HEK293 (cell line): ENCODE results near the gene TNNI3.
A peak's percentile ranks its signal among the peaks of the same experiment; 100 is the strongest.

Experiments used
- CTCF ChIA-PET: fragments of 350-600 bp; formaldehyde crosslinking; extraction: SDS; loops from one replicate; lab custom pipeline; 2021; ENCODE audit warnings: antibody characterized with exemption; lab: Yijun Ruan, JAX
- POLR2A ChIA-PET: fragments of 300-600 bp; formaldehyde crosslinking; extraction: SDS; loops from one replicate; lab custom pipeline; 2020; ENCODE audit warnings: antibody characterized with exemption, inconsistent platforms; lab: Yijun Ruan, JAX
- H3K27ac ChIP-seq: fragments of 200-500 bp; sonication (Bioruptor generic); 2 replicates; pipeline ENCODE4 v1.5.1; 2014; ENCODE audit warnings: low read depth, low read length, control low read depth, inconsistent platforms; ENCODE audit errors: extremely low read depth
- H3K36me3 ChIP-seq, 2 experiments: fragments of 200-500 bp in 1 of 2; sonication (Bioruptor generic) in 1 of 2; 1 replicate in 1 of 2; 2 replicates in 1 of 2; pipeline ENCODE4 v1.5.1; 2014 to 2017; ENCODE audit warnings: inconsistent platforms in 2 of 2, low read length in 2 of 2; ENCODE audit not compliant: control insufficient read depth in 2 of 2, insufficient read depth in 1 of 2
- H3K4me1 ChIP-seq: fragments of 200-500 bp; sonication (Bioruptor generic); 2 replicates; pipeline ENCODE4 v1.5.1; 2014; ENCODE audit warnings: mild to moderate bottlenecking, low read length, inconsistent platforms; ENCODE audit not compliant: control insufficient read depth, insufficient read depth
- H3K4me3 ChIP-seq: 2 replicates; pipeline ENCODE4 v1.5.1; 2011; ENCODE audit warnings: low read depth, mild to moderate bottlenecking, control low read depth, low read length, moderate library complexity
- H3K9me3 ChIP-seq: fragments of 200-500 bp; sonication (Bioruptor generic); 2 replicates; pipeline ENCODE4 v1.5.1; 2014; ENCODE audit warnings: low read depth, low read length, inconsistent platforms; ENCODE audit not compliant: control insufficient read depth, insufficient read depth
- GLI2 ChIP-seq: fragments of 450-650 bp; formaldehyde crosslinking; IDR thresholded peaks from 2 replicates; pipeline ENCODE4; 2017; ENCODE audit warnings: missing biosample characterization, missing genetic modification characterization, low read depth, borderline replicate concordance
- HOXA7 ChIP-seq: sonication (generic); formaldehyde crosslinking; IDR thresholded peaks from 2 replicates; pipeline ENCODE4 v1.8.1; 2022; ENCODE audit warnings: missing genetic modification reagents, borderline replicate concordance
- IKZF3 ChIP-seq: fragments of 450-650 bp; IDR thresholded peaks from 2 replicates; pipeline ENCODE4 v1.5.0; 2018; ENCODE audit warnings: missing biosample characterization, mild to moderate bottlenecking, missing genetic modification characterization, moderate library complexity
- OSR2 ChIP-seq: fragments of 450-650 bp; formaldehyde crosslinking; IDR thresholded peaks from 2 replicates; pipeline ENCODE4 v1.5.1; 2016; ENCODE audit warnings: missing biosample characterization, missing genetic modification characterization
- SCRT1 ChIP-seq: fragments of 450-650 bp; formaldehyde crosslinking; IDR thresholded peaks from 2 replicates; pipeline ENCODE4 v1.5.1; 2016; ENCODE audit warnings: missing biosample characterization, missing genetic modification characterization, borderline replicate concordance
- SCRT2 ChIP-seq: fragments of 450-650 bp; formaldehyde crosslinking; IDR thresholded peaks from 2 replicates; pipeline ENCODE4 v1.5.1; 2016; ENCODE audit warnings: missing biosample characterization, missing genetic modification characterization
- ZNF2 ChIP-seq: fragments of 450-650 bp; formaldehyde crosslinking; IDR thresholded peaks from 2 replicates; pipeline ENCODE4 v1.5.1; 2016; ENCODE audit warnings: missing biosample characterization, missing genetic modification characterization
- ZNF292 ChIP-seq: fragments of 450-650 bp; formaldehyde crosslinking; IDR thresholded peaks from 2 replicates; pipeline ENCODE4 v1.5.1; 2016; ENCODE audit warnings: low read depth, missing biosample characterization, missing genetic modification characterization, borderline replicate concordance
- ZNF311 ChIP-seq: fragments of 450-650 bp; formaldehyde crosslinking; IDR thresholded peaks from 2 replicates; pipeline ENCODE4 v1.5.1; 2017; ENCODE audit warnings: missing biosample characterization, missing genetic modification characterization, borderline replicate concordance
- ZNF350 ChIP-seq: fragments of 450-650 bp; formaldehyde crosslinking; IDR thresholded peaks from 2 replicates; pipeline ENCODE4 v1.5.0; 2017; ENCODE audit warnings: missing biosample characterization, mild to moderate bottlenecking, missing genetic modification characterization
- ZNF473 ChIP-seq: fragments of 450-650 bp; formaldehyde crosslinking; IDR thresholded peaks from 2 replicates; pipeline ENCODE4 v1.5.1; 2017; ENCODE audit warnings: missing biosample characterization, missing genetic modification characterization
- ZNF555 ChIP-seq: fragments of 450-650 bp; formaldehyde crosslinking; conservative IDR thresholded peaks from 2 replicates; pipeline ENCODE4 v1.5.1; 2017; ENCODE audit warnings: missing biosample characterization, mild to moderate bottlenecking, missing genetic modification characterization, inconsistent platforms
- ZNF654 ChIP-seq: fragments of 450-650 bp; formaldehyde crosslinking; IDR thresholded peaks from 2 replicates; pipeline ENCODE4 v1.5.1; 2016; ENCODE audit warnings: low read depth, missing biosample characterization, missing genetic modification characterization
- ZNF658 ChIP-seq: fragments of 450-650 bp; formaldehyde crosslinking; IDR thresholded peaks from 2 replicates; pipeline ENCODE4; 2016; ENCODE audit warnings: missing biosample characterization, missing genetic modification characterization
- ZNF785 ChIP-seq: fragments of 450-650 bp; formaldehyde crosslinking; IDR thresholded peaks from 2 replicates; pipeline ENCODE4 v1.5.1; 2016; ENCODE audit warnings: missing biosample characterization, missing genetic modification characterization
- TF ChIP-seq, protein P1 (sequence below): fragments of 450-650 bp; formaldehyde crosslinking; IDR thresholded peaks from 2 replicates; pipeline ENCODE4 v1.5.1; 2017; ENCODE audit warnings: missing biosample characterization, missing genetic modification characterization
- TF ChIP-seq, protein P2 (sequence below): fragments of 450-650 bp; formaldehyde crosslinking; IDR thresholded peaks from 2 replicates; pipeline ENCODE4; 2016; ENCODE audit warnings: missing biosample characterization, missing genetic modification characterization
- TF ChIP-seq, protein P3 (sequence below): fragments of 450-650 bp; formaldehyde crosslinking; IDR thresholded peaks from 2 replicates; pipeline ENCODE4 v1.5.1; 2016; ENCODE audit warnings: missing biosample characterization, missing genetic modification characterization
- TF ChIP-seq, protein P4 (sequence below): fragments of 450-650 bp; formaldehyde crosslinking; IDR thresholded peaks from 2 replicates; pipeline ENCODE4 v1.5.1; 2016; ENCODE audit warnings: missing biosample characterization, missing genetic modification characterization, borderline replicate concordance

Gene TNNI3

DNA sequence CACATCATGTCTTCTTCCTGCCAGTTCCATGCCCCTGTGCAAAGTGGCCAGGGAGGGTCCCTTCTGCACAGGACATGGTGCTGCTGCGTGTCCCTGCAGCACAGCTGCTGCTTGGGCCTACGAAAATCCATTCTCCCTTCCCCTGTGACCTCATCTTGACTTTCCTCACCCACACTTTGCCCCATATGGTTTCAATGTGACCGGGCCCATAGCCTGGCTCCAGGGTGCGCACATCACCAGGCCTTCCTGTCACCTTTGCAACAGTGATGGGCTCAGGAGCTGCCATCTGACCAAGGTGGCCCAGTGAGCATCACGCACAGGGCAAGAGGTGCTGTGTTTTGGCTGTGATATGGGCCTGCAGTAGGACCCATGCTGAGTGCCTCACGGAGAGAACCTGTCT lies 50.9 kb downstream of the TNNI3 start:
- Histone ChIP-seq H3K4me3 (no peak overlapping the region), H3K36me3 (peaks cover 15 to 48% of the 10 kb centered on the region in 2 experiments; a peak in 2 of 3 replicates), H3K9me3 (no peaks in the 10 kb centered on the region), H3K27ac (no peak overlapping the region), H3K4me1 (no peaks in the 10 kb centered on the region)
- POLR2A ChIA-PET: interaction anchor here (2.2 kb wide), 1 partner anchor 11 kb away, joined by 11 read pairs; the partner anchor contains the start of gene PPP1R12C
- CTCF ChIA-PET: interaction anchor here (0.9 to 1.8 kb wide), 3 partner anchors 18 to 380 kb away, joined by 3 to 11 read pairs (median 6); no protein-coding TSS in a partner anchor
- no peak for TF ChIP-seq ZNF311 (tag by site-specific recombination)
- TF ChIP-seq, protein P1, sequence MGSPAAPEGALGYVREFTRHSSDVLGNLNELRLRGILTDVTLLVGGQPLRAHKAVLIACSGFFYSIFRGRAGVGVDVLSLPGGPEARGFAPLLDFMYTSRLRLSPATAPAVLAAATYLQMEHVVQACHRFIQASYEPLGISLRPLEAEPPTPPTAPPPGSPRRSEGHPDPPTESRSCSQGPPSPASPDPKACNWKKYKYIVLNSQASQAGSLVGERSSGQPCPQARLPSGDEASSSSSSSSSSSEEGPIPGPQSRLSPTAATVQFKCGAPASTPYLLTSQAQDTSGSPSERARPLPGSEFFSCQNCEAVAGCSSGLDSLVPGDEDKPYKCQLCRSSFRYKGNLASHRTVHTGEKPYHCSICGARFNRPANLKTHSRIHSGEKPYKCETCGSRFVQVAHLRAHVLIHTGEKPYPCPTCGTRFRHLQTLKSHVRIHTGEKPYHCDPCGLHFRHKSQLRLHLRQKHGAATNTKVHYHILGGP (tag by site-specific recombination): no peak
- no peak for TF ChIP-seq ZNF658 (tag by site-specific recombination)
- TF ChIP-seq OSR2 (tag by site-specific recombination): no peak
- TF ChIP-seq ZNF292 (tag by site-specific recombination): no peak
- TF ChIP-seq ZNF654 (tag by site-specific recombination): no peak
- TF ChIP-seq SCRT1 (tag by site-specific recombination): no peak
- no peak for TF ChIP-seq GLI2 (tag by site-specific recombination)
- TF ChIP-seq ZNF785 (tag by site-specific recombination): no peak
- TF ChIP-seq ZNF555 (tag by site-specific recombination): no peak
- no peak for TF ChIP-seq SCRT2
- TF ChIP-seq, protein P2, sequence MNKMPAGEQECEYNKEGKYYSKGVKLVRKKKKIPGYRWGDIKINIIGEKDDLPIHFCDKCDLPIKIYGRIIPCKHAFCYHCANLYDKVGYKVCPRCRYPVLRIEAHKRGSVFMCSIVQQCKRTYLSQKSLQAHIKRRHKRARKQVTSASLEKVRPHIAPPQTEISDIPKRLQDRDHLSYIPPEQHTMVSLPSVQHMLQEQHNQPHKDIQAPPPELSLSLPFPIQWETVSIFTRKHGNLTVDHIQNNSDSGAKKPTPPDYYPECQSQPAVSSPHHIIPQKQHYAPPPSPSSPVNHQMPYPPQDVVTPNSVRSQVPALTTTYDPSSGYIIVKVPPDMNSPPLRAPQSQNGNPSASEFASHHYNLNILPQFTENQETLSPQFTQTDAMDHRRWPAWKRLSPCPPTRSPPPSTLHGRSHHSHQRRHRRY (tag by site-specific recombination): no peak
- TF ChIP-seq ZNF473 (tag by site-specific recombination): no peak
- TF ChIP-seq HOXA7 (CRISPR knock-in tag): no peak
- no peak for TF ChIP-seq ZNF2 (tag by site-specific recombination)
- no peak for TF ChIP-seq IKZF3

DNA sequence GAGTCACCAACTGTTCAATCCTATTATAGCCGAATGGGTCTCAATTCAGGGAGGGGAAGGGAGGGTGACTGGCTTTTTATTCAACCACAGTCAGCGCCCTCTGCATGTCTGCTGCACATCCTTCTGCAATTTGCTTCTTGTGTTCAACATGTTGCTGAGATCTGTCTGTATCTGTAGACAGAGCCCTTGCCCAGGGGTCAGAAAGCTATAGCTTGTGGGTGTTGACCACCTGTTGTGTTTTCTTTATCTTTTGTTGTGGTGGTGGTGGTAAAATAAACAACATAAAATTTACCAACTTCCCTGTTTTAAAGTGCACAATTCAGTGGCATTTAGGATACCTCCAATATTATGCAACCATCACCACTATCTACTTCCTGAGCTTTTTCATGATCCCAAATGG lies 52.3 kb downstream of the TNNI3 start:
- ChIA-PET POLR2A (interaction anchor here (1.2 to 2.2 kb wide), 2 partner anchors 12 to 234 kb away, joined by 4 to 11 read pairs; partner anchors contain the start of genes KMT5C and PPP1R12C), CTCF (interaction anchor here (0.6 to 1.8 kb wide), 3 partner anchors 17 to 197 kb away, joined by 3 to 11 read pairs (median 7); no protein-coding TSS in a partner anchor)
- H3K27ac ChIP-seq: no peak overlapping the region
- peaks cover 15 to 48% of the 10 kb centered on the region in 2 experiments; a peak in 2 of 3 replicates for H3K36me3 ChIP-seq
- TF ChIP-seq SCRT2: peak; percentile 68
- TF ChIP-seq, protein P3, sequence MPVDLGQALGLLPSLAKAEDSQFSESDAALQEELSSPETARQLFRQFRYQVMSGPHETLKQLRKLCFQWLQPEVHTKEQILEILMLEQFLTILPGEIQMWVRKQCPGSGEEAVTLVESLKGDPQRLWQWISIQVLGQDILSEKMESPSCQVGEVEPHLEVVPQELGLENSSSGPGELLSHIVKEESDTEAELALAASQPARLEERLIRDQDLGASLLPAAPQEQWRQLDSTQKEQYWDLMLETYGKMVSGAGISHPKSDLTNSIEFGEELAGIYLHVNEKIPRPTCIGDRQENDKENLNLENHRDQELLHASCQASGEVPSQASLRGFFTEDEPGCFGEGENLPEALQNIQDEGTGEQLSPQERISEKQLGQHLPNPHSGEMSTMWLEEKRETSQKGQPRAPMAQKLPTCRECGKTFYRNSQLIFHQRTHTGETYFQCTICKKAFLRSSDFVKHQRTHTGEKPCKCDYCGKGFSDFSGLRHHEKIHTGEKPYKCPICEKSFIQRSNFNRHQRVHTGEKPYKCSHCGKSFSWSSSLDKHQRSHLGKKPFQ: no peak
- no peaks in the 10 kb centered on the region for H3K4me1 ChIP-seq
- H3K9me3 ChIP-seq: no peaks in the 10 kb centered on the region
- no peak overlapping the region for H3K4me3 ChIP-seq

DNA sequence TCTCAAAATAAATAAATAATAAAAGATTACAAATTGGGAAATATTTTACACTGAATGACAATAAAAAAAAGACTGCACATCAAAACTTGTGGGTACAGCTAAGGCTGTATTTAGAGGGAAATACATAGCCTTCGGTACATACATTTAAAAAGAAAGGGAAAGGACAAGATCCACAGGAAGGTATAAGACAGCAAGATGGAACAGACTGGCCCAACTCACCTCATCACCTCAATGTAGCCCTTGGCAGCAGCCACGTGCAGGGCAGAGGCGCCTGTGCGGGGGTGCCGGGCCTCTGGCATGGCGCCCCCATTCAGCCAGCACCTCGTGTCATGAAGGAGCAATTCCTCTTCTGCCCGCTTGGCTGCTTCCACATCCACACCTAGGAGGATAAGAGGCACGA lies 54.3 kb downstream of the TNNI3 start:
- H3K4me3 ChIP-seq: no peak overlapping the region
- H3K9me3 ChIP-seq: no peaks in the 10 kb centered on the region
- H3K36me3 ChIP-seq: peaks cover 15 to 46% of the 10 kb centered on the region in 2 experiments; a peak in 2 of 3 replicates
- no peak for TF ChIP-seq ZNF350 (tag by site-specific recombination)
- TF ChIP-seq, protein P4, sequence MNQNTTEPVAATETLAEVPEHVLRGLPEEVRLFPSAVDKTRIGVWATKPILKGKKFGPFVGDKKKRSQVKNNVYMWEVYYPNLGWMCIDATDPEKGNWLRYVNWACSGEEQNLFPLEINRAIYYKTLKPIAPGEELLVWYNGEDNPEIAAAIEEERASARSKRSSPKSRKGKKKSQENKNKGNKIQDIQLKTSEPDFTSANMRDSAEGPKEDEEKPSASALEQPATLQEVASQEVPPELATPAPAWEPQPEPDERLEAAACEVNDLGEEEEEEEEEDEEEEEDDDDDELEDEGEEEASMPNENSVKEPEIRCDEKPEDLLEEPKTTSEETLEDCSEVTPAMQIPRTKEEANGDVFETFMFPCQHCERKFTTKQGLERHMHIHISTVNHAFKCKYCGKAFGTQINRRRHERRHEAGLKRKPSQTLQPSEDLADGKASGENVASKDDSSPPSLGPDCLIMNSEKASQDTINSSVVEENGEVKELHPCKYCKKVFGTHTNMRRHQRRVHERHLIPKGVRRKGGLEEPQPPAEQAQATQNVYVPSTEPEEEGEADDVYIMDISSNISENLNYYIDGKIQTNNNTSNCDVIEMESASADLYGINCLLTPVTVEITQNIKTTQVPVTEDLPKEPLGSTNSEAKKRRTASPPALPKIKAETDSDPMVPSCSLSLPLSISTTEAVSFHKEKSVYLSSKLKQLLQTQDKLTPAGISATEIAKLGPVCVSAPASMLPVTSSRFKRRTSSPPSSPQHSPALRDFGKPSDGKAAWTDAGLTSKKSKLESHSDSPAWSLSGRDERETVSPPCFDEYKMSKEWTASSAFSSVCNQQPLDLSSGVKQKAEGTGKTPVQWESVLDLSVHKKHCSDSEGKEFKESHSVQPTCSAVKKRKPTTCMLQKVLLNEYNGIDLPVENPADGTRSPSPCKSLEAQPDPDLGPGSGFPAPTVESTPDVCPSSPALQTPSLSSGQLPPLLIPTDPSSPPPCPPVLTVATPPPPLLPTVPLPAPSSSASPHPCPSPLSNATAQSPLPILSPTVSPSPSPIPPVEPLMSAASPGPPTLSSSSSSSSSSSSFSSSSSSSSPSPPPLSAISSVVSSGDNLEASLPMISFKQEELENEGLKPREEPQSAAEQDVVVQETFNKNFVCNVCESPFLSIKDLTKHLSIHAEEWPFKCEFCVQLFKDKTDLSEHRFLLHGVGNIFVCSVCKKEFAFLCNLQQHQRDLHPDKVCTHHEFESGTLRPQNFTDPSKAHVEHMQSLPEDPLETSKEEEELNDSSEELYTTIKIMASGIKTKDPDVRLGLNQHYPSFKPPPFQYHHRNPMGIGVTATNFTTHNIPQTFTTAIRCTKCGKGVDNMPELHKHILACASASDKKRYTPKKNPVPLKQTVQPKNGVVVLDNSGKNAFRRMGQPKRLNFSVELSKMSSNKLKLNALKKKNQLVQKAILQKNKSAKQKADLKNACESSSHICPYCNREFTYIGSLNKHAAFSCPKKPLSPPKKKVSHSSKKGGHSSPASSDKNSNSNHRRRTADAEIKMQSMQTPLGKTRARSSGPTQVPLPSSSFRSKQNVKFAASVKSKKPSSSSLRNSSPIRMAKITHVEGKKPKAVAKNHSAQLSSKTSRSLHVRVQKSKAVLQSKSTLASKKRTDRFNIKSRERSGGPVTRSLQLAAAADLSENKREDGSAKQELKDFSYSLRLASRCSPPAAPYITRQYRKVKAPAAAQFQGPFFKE (tag by site-specific recombination): no peak
- ChIA-PET POLR2A (no interaction called here), CTCF (interaction anchor here (1.1 to 5.7 kb wide), 2 partner anchors 14 to 15 kb away, joined by 3 to 35 read pairs; no protein-coding TSS in a partner anchor)
- no peak overlapping the region for H3K27ac ChIP-seq
- no peaks in the 10 kb centered on the region for H3K4me1 ChIP-seq
